Activated CD4-positive, alpha-beta memory T cell treated with anti-CD3 and anti-CD28 coated beads for 36 hours (primary cell): ENCODE measurements around the gene UBAC1. TPM values are rescaled to one million over a fixed set of nuclear protein-coding genes. Genes with fewer than 3 reads are reported as not detected.
"Not testable (repeated sequence)": the region's sequence is repeated elsewhere in the genome, so short reads cannot be mapped to it uniquely, and the experiment has no call there.

ENCODE experiments used
- CTCF ChIA-PET: fragments of 350-600 bp; sonication (Branson Sonifier 250); formaldehyde crosslinking; loops from one replicate; lab custom pipeline; 2021; ENCODE audit warnings: antibody characterized with exemption, inconsistent platforms; lab: Charles Lee
- POLR2A ChIA-PET: fragments of 350-600 bp; sonication (Branson Sonifier 250); formaldehyde crosslinking; loops from one replicate; lab custom pipeline; 2021; ENCODE audit warnings: antibody characterized with exemption; lab: Charles Lee
- DNase-seq: peaks from one replicate; pipeline ENCODE4 v3.0.0-alpha.2; 2020
- H3K27ac Mint-ChIP-seq: one replicate; pipeline ENCODE4 v1.8.0; 2021; ENCODE audit warnings: mixed read lengths
- H3K27me3 Mint-ChIP-seq: one replicate; pipeline ENCODE4 v1.8.0; 2021; ENCODE audit warnings: mixed read lengths
- H3K36me3 Mint-ChIP-seq: one replicate; pipeline ENCODE4 v1.8.0; 2021; ENCODE audit warnings: mixed read lengths
- H3K4me1 Mint-ChIP-seq: one replicate; pipeline ENCODE4 v1.8.0; 2021; ENCODE audit warnings: low read depth, mixed read lengths
- H3K4me3 Mint-ChIP-seq: one replicate; pipeline ENCODE4 v1.8.0; 2021; ENCODE audit warnings: mild to moderate bottlenecking, mixed read lengths
- H3K9me3 Mint-ChIP-seq: one replicate; pipeline ENCODE4 v1.8.0; 2021; ENCODE audit warnings: mixed read lengths
- intact Hi-C: fragments of 100-400 bp; cut with micrococcal nuclease; formaldehyde crosslinking; loops from one replicate; pipeline ENCODE4 v1.15.1; 2023
- total RNA-seq, 2 experiments: library from RNA; stranded (reverse); gene quantifications; one replicate each; pipeline ENCODE4 v1.2.3, GENCODE V29; 2021

Gene UBAC1
- total RNA-seq, 2 experiments from 2014 or later, result 41.3 to 42.0 TPM

- peaks cover 35% of the 10 kb centered on the region for H3K4me1 Mint-ChIP-seq
- H3K9me3 Mint-ChIP-seq, result no peaks in the 10 kb centered on the region
- H3K4me3 Mint-ChIP-seq, result peak overlapping the region; percentile 62
- ChIA-PET CTCF (interaction anchor here (0.6 to 2.5 kb wide), 4 partner anchors 17 to 462 kb away, joined by 3 to 10 read pairs (median 4); partner anchors contain the start of gene DNLZ), POLR2A (interaction anchor here (1.5 kb wide), 1 partner anchor 156 kb away, joined by 3 read pairs; no protein-coding TSS in a partner anchor)
- no peak overlapping the region for H3K27ac Mint-ChIP-seq
- no peaks in the 10 kb centered on the region for H3K36me3 Mint-ChIP-seq
- DNase-seq, result no peak
- peaks cover 1% of the 10 kb centered on the region for H3K27me3 Mint-ChIP-seq
- intact Hi-C loops, result loop anchor here (2.0 to 10.0 kb wide), 5 partner anchors 35 to 357 kb away; partner anchors contain the start of genes CAMSAP1, QSOX2 and TMEM250
Observed at GRCh38 chr9:135961811-135962695, 880 bp upstream of the UBAC1 start.

- peak; percentile 21 for DNase-seq
- Mint-ChIP-seq H3K27me3 (peaks cover 1% of the 10 kb centered on the region), H3K4me3 (peak overlapping the region; percentile 87), H3K36me3 (no peaks in the 10 kb centered on the region), H3K9me3 (no peaks in the 10 kb centered on the region), H3K4me1 (peaks cover 35% of the 10 kb centered on the region), H3K27ac (peak overlapping the region; percentile 66)
- CTCF ChIA-PET, result interaction anchor here (0.9 to 2.5 kb wide), 5 partner anchors 51 to 403 kb away, joined by 3 to 10 read pairs (median 4); partner anchors contain the start of gene DNLZ
- POLR2A ChIA-PET, result interaction anchor here (0.9 to 1.5 kb wide), 4 partner anchors 35 to 157 kb away, joined by 3 to 4 read pairs (median 3); no protein-coding TSS in a partner anchor
- intact Hi-C loops, result loop anchor here (2.0 to 10.0 kb wide), 5 partner anchors 34 to 356 kb away; partner anchors contain the start of genes CAMSAP1, QSOX2 and TMEM250
Observed at GRCh38 chr9:135960411-135961276, 529 bp downstream of the UBAC1 start.

DNA sequence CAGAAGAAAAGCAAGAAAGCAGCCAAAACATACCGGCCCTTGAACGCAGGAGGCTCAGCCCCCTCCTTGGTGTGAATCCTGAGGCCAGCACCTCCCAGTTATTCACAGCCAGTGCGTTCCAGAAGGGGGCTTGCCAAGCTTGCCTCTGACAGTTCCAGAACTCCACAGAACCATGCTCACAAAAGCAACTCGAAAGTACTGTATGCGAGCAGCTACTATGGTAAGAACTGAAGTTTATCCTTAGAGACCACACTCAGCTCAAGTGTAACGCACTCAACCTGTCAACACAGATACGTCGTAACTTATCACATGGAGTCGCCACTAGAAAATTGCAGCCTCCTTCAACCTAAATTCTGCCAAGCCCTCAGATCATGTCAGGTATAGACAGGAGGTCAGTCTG, 1.4 kb downstream of the UBAC1 start:
- H3K36me3 Mint-ChIP-seq, result no peaks in the 10 kb centered on the region
- peaks cover 1% of the 10 kb centered on the region for H3K27me3 Mint-ChIP-seq
- ChIA-PET POLR2A (interaction anchor here (0.9 to 1.0 kb wide), 2 partner anchors 34 to 53 kb away, joined by 3 read pairs; no protein-coding TSS in a partner anchor), CTCF (interaction anchor here (0.9 to 2.5 kb wide), 3 partner anchors 50 to 162 kb away, joined by 3 to 10 read pairs (median 4); no protein-coding TSS in a partner anchor)
- H3K4me3 Mint-ChIP-seq, result peak overlapping the region; percentile 87
- H3K27ac Mint-ChIP-seq, result no peak overlapping the region
- no peak for DNase-seq
- H3K4me1 Mint-ChIP-seq, result peaks cover 35% of the 10 kb centered on the region
- no peaks in the 10 kb centered on the region for H3K9me3 Mint-ChIP-seq
- intact Hi-C loops, result loop anchor here (2.0 to 10.0 kb wide), 5 partner anchors 33 to 355 kb away; partner anchors contain the start of genes CAMSAP1, QSOX2 and TMEM250

DNA sequence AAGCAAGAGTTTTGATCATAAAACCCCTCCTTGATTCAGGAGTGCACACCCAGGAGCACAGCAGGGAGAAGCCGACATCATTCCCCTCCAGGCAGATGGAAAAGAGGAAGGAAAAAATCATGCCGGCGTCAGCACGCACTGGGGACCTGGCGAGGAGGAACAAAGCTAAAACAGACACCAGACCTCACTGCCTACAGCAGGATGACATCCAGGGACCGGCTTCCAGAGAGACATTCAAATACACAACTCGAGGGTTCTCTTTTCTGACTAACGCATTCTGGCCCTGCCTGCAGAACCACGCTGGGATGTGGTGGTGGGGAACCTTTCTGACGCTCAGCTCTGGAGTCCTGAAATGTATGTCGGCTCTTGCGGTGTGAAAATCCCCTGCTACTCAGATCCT, 2.7 kb downstream of the UBAC1 start:
- H3K36me3 Mint-ChIP-seq, result peaks cover 5% of the 10 kb centered on the region
- H3K9me3 Mint-ChIP-seq, result no peaks in the 10 kb centered on the region
- H3K4me1 Mint-ChIP-seq, result peaks cover 35% of the 10 kb centered on the region
- ChIA-PET POLR2A (no interaction called here), CTCF (no interaction called here)
- peaks cover 1% of the 10 kb centered on the region for H3K27me3 Mint-ChIP-seq
- no peak overlapping the region for H3K27ac Mint-ChIP-seq
- peak; percentile 26 for DNase-seq
- intact Hi-C loops, result no loop called here
- H3K4me3 Mint-ChIP-seq, result no peak overlapping the region

DNA sequence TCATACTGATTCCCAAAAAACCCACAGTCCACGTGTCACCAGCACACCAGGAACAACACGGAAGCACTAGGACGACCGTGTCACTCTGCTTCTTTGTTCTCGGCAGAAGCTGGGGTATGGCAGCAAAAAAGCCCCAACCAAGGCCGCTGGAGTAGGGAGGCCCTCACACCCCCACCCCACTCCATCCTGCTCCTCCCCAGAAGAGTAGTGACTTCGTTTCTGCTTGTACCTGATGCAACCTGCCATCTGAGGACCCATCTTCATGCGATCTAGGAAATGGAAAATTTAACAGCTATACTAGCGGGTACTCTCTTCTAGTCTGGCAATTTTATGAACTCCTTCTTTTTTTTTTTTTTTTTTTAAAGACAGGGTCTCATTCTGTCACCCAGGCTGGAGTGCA, 3.7 kb downstream of the UBAC1 start:
- intact Hi-C loops, result no loop called here
- Mint-ChIP-seq H3K4me3 (no peak overlapping the region), H3K9me3 (no peaks in the 10 kb centered on the region), H3K36me3 (peaks cover 11% of the 10 kb centered on the region), H3K27ac (no peak overlapping the region), H3K4me1 (peaks cover 30% of the 10 kb centered on the region), H3K27me3 (no peaks in the 10 kb centered on the region)
- no peak for DNase-seq
- ChIA-PET CTCF (no interaction called here), POLR2A (no interaction called here)

DNA sequence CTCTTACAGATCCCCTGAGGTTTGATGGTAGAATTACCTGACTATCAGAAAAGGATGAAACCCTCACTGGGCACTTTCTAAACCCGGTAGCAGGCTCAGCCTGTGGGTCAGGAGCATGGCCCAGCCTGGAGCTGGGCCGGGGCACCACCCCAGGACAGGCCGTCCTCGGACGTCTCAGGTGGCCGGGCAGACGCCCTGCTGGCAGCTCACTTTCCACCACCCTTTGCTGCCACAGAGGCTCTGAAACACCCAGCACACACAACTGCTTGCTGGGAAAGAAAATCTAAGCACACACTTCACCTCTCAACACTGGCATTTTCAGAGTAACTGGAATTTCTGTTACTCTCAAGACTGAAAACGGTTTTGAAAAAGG, 4.4 kb downstream of the UBAC1 start:
- DNase-seq, result no peak
- ChIA-PET POLR2A (no interaction called here), CTCF (no interaction called here)
- H3K4me1 Mint-ChIP-seq, result peaks cover 24% of the 10 kb centered on the region
- H3K27me3 Mint-ChIP-seq, result no peaks in the 10 kb centered on the region
- H3K9me3 Mint-ChIP-seq, result no peaks in the 10 kb centered on the region
- H3K4me3 Mint-ChIP-seq, result no peak overlapping the region
- peaks cover 17% of the 10 kb centered on the region for H3K36me3 Mint-ChIP-seq
- intact Hi-C loops, result no loop called here
- no peak overlapping the region for H3K27ac Mint-ChIP-seq

DNA sequence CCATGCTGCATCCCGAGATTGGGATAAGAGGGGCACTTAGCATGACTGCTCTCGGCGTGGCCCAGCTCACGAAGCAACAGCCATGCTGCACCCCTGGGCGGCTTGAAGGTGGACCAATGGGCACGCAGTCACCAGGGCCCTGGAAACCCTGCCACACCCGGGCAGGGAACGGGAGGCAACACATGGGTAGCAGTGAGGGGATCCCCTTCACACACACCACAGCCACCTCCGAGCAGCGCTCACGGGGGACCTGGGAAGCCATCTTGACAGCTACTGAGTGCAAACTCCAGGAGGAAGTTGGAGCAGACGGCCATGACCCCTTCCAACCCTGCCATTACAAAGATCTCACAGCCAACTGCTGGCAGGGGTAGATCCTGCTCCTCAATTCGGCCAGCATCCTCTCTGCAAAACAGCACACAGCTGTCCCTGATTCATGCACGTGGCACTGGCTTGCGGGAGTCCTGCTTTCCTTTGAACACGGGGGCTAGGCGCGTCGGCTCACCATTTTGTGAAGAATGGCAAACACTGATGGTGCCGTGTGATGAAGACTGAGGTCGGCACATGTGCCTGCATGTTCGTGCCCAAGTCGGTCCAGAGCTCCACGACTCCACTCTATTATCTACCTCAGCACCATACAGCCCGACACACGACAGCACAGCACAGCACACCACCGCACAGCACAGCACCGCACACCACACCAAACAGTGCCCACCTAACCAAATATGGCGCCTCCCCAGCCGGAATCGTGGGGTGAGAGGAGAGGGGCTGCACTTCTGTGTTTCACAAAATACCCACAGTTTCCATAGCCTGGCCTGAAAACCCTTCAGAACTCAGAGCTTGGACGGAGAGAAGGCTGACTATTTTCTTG, 5.0 kb downstream of the UBAC1 start:
- CTCF ChIA-PET, result interaction anchor here (2.0 kb wide), 1 partner anchor 167 kb away, joined by 7 read pairs; no protein-coding TSS in a partner anchor
- H3K27ac Mint-ChIP-seq, result no peak overlapping the region

DNA sequence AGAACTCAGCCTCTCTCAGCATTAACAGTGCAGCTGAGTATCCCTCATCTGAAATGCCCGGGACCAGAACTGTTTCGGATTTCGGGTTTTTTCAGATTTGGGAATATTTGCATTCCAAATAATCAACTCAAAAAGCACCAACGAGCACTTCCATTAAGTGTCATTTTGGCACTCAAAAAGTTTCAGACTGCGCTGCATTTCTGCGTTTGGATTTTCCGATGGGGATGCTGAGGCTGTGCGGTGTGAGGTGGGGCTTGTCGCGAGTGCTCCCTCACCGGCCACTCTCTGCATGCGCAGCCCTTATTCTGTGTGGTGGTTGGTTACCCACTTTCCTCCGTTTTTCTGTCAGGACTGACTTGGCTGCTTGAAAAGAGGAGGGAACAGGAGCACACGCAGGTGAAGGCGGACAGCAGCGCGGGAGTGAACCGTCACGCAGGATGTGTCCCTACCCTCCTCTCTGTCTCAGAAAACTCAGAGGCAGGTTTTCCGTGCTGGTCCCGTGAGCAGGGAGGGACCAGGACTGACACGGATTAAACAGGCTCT, 8.4 kb downstream of the UBAC1 start:
- Mint-ChIP-seq H3K27ac (no peak overlapping the region), H3K4me1 (peaks cover 4% of the 10 kb centered on the region), H3K4me3 (no peak overlapping the region), H3K9me3 (no peaks in the 10 kb centered on the region), H3K27me3 (no peaks in the 10 kb centered on the region), H3K36me3 (peaks cover 28% of the 10 kb centered on the region)
- ChIA-PET CTCF (no interaction called here), POLR2A (no interaction called here)
- DNase-seq, result no peak
- intact Hi-C loops, result no loop called here

More for the DNA sequence above, 5.0 kb downstream of the UBAC1 start:
- Mint-ChIP-seq H3K9me3 (no peaks in the 10 kb centered on the region), H3K27me3 (no peaks in the 10 kb centered on the region), H3K4me3 (no peak overlapping the region), H3K4me1 (peaks cover 19% of the 10 kb centered on the region), H3K36me3 (peaks cover 18% of the 10 kb centered on the region)
- no peak for DNase-seq
- POLR2A ChIA-PET, result no interaction called here
- intact Hi-C loops, result no loop called here

GRCh38 chr9:135951889-135952663, 9.1 kb downstream of the UBAC1 start:
- intact Hi-C loops, result no loop called here
- ChIA-PET CTCF (no interaction called here), POLR2A (no interaction called here)
- Mint-ChIP-seq H3K4me1 (peaks cover 4% of the 10 kb centered on the region), H3K27ac (no peak overlapping the region), H3K27me3 (no peaks in the 10 kb centered on the region), H3K4me3 (no peak overlapping the region), H3K9me3 (no peaks in the 10 kb centered on the region), H3K36me3 (peaks cover 32% of the 10 kb centered on the region)
- DNase-seq, result no peak

DNA sequence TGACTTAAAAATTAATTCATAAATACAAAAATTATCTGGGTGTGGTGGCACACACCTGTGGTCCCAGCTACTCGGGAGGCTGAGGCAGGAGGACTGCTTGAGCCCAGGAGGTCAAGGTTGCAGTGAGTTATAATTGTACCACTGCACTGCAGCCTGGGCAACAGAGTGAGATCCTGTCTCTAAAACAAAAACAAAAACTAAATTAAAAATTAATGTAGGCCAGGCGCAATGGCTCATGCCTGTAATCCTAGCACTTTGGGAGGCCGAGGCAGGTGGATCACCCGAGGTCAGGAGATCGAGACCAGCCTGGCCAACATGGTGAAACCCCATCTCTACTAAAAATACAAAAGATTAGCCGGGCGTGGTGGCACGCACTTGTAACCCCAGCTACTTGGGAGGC, 9.9 kb downstream of the UBAC1 start:
- CTCF ChIA-PET, H3K4me3 Mint-ChIP-seq, POLR2A ChIA-PET, H3K9me3 Mint-ChIP-seq, intact Hi-C loops, H3K4me1 Mint-ChIP-seq, DNase-seq, H3K27me3 Mint-ChIP-seq, H3K27ac Mint-ChIP-seq: not testable (repeated sequence)
- H3K36me3 Mint-ChIP-seq, result peaks cover 32% of the 10 kb centered on the region
